D341Med (cell line): ENCODE data around the gene SLCO3A1.

Experiments used
- DNase-seq: peaks from one replicate; pipeline ENCODE4 v3.0.0; 2012; ENCODE audit warnings: low spot score

Gene SLCO3A1

DNA sequence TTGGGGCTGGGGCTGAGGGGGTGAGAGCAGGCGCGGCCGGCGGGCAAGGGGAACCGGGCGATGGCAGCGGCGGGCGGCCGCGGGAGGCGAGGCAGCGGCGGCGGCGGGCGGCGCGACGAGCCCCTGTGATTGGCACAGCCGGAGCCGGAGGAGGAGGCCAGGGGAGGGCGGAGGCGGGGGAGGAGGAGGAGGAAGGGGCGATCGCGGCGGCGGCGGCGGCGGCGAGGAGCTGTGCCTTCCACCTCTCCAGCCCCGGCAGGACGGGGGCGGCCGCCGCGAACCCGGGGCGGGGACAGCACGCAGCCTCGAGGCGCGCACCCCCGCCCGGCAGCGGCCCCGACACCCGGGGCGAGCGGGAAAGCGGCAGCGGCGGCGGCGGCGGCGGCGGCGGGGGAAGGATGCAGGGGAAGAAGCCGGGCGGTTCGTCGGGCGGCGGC lies at the start of gene SLCO3A1:
SLCO3A1 (plus strand) TSS at position 198 of the 437 bp plus-strand sequence.
- peak; percentile 84 for DNase-seq

DNA sequence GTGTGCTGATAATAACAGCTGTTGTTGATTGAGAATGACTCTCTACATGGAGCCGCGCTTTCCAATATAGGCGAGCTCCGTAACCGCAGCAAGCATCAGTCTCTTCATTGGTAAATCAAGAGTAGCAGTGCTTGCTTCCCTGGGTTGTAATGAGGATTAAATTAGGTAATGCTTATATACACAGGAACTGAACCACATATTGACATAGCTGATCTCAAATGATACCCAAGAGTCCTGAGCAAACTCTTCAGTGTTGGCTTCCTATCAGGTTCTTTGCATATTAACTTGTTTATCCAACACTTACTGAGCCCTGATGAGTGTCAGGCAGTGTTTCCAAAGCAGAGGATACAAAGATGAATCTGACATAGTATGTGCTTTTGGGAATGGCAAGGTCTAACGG lies 46.4 kb upstream of the SLCO3A1 start:
- no peak for DNase-seq

DNA sequence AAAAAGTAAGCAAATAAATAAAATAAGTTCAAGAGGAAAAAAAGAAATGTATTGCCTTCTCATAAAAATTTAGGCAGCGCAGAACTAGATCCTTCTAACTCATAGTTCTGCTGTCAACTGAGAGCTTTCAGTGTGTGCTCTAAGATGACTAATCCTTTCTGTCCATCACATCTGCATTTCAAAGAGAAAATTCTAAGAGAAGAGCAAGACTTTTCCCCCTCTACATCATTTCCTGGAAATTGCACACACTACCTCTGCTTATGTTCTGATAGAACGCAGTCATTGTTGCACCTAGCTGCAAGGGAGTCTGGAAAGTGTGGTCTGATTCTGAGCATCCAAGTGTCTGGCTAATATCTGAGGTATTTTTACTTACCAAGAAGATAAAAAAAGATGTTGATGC lies 39.6 kb upstream of the SLCO3A1 start:
- no peak for DNase-seq

DNA sequence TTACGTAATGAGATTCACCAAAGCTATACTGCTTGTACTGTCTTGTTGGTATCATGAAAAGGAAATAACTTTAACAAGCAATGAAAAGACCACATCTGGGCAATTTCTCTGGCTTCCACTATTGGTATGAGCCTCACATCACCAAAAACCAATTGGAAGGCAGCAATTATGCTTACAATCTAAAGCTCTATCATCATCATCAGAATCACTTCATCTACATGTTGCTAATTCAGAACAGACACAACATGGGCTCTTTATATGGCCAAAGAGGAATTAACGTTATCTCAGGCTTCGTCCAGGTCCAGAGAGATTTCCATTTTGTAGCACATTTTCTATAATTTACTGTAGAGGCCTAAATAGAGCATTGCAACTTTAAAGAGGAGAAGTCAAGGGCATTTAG lies 36.6 kb upstream of the SLCO3A1 start:
- no peak for DNase-seq

DNA sequence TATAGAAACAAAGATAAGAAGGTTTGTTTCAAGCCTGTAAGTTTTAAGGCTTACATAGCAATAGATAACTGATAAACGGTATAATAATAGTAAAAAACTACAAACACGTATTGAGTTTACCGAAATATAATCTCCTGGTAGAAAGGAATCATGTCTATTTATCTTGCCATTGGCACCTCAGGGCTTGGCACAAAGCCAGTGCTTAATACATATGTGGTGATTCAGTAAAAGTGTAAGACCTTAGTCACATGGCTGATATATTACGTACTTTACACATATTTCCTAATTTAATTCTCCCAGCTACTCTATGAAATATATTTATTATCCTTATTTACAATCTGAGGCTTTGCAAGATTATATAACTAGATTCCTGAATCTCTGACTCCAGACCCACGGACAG lies 32.0 kb upstream of the SLCO3A1 start:
- no peak for DNase-seq

DNA sequence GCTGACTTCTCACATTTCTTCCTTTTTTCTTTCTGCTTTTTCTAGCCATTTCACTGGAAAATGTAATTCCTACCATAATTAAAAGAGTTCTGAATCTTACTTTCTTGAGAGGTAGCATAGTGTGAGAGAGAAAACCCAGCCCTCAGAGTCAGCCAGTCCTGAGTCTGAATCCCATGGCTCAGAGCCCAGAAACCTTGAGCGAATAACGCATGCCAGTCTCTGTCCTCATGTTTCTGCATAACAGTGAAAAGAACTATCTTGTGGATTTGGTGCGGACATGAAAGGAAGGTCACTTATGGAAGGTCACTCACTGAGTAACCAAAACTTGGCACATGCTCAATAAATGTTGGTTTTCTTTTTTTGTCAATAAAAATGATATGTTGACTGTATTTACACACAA lies 29.3 kb upstream of the SLCO3A1 start:
- DNase-seq = no peak

DNA sequence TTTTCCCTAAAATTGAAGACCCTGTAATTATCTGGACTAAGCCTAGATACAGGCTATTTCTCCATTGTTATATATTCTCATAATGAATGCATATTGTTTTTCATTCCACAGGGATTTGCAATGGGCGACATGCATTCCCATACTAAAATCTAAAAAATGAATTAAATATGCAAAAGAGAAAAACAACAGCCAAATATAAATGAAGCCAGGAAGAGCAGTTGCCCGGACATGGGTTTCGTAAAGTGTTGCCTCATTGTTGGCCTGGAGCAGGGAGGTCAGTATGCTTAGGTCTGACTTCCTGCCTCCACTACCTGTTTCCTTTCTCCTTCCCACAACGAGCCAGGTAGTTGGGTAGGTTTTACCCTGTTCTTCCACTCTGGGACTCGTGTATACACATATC lies 27.1 kb upstream of the SLCO3A1 start:
- no peak for DNase-seq

DNA sequence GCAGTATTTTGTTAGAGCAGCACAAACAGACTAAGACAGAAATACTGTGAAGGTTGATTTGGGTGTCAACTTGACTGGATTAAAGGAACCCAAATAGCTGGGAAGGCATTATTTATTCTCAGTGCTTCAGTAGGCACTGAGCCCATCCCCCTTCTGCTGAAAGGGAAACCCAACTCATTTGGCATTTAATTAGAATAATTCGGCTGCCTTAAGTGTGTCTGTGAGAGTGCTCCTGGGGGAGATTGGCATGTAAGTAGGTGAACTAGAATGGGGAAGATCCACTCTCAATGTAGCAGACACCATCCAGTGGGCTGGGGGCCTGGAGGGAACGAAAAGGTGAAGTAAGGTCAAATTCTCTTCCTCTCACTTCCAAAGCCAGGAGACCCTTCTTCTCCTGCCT lies 20.5 kb upstream of the SLCO3A1 start:
- DNase-seq = no peak

DNA sequence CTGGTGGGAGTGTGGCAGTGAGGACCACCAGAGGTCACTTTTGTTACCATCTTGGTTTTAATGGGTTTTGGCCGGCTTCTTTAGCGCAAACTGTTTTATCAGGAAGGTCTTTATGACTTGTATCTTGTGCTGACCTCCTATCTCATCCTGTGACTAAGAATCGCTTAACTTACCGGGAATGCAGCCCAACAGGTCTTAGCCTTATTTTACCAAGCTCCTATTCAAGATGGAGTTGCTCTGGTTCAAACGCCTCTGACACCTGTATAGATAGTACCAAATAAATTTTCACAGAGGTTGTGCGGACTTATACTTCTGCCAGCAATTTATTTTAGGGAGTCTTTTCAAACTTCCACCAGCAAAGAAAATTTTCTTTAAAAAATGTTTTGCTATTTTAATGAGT lies 13.6 kb upstream of the SLCO3A1 start:
- DNase-seq = no peak

DNA sequence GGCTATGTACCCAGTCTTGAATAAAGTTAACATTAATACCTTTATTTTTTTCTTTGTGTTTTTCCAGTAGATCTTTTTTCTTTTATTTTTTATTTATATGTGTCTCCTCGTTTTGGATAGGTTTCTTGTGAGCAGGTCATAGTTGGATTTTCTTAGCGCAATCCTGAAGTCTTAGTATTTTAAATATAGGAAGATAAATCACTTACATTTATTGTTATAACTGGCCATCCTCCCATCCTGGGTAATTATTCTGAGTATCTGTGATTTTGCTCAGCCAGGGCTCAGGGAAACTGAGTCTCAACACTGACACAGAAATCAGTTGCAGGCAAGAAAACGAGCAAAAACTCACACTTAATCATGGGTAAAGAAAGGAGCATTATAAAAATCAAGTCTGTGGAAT lies 11.6 kb upstream of the SLCO3A1 start:
- DNase-seq = no peak

DNA sequence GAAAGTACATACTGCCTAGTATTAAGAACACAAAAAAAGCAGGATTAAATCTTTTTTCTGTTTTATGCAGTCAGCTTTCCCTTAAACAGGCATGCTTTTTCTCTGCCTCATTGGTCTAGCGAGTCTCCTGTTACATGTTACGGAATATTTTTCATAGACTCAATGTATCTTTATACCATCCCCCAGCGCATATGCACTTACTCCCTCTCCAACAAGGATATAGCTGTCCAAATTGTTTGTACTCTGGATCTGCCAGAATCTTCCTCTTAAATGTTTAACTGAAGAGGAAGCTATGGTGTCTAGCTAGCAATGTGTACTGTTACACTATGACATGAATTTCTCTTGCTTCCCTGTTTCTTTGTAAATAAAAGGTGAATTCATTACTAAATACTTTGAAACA lies 9.2 kb upstream of the SLCO3A1 start:
- DNase-seq = no peak

DNA sequence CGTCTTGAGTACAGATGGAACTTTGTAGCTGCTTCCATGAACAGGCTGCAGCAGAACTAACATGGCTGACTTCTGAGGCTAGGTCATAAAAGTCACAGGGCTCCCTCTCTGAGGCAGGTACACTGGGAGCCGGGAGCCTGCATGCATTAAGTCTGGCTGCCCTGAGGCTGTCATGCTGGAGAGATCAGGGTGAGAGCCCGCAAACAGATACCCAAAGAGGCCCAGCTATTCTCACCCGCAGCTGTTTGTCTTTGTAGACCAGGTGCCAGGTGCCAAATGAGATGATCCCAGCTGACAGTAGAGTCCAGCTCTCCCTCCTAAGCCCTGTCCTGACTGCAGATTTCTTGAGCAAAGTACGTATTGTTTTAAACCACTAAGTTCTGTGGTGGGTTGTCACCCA lies 8.6 kb upstream of the SLCO3A1 start:
- no peak for DNase-seq

DNA sequence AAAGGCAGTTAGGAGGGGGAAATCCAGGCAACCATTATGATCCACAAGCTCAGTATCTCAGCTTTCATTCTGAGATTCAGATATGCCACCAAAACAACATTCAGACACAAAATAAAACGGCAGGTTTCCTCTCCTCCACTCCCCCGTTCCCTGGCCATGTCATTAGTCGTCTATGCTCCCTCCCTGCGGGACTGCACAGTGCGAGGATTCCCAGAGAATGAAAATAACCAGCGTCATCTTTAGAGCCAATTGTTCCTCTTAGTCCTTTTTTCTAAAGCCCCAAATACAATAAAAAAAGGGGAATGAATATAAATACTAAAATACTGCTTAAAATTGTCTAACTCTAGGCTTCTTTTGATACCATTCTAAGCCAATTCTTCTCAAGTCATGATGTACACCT lies 7.8 kb upstream of the SLCO3A1 start:
- DNase-seq = no peak

DNA sequence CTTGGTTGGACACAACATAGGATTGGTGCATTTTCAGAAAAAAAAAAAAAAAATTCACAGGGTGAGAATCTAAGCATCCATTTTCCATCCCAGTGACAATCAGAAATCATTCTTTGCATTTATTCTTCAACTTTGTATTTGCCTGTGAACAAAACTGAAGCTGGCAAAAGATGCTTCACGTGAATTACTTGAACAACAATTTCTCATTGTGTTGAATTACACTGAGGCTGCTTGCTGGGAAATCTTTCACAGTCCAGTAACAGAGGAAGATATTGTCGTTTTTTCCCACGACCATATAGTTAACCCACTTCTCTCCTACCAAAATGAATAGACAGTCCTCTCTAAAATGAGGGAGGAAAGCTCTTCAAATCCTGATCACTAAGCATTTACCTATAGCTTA lies 4.3 kb upstream of the SLCO3A1 start:
- no peak for DNase-seq

DNA sequence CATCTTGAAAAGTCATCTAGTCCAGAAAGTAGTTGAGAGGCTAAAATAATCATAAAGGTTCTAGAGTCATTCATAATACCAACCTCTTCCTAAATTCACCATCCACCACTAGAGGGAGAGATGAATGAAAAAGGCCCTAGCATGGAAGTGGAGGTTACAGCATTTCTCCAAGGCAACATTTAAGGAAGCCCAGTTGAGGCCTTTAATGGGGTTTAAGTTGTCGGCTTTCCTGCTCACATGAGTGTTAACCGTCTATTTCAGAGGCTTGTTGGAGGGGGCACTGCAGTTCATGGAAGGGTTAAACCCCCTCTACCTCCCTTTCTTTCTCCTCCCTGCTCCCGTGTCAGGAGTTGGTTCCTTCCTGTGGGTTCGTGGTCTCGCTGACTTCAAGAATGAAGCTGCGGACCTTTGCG lies 3.8 kb upstream of the SLCO3A1 start:
- no peak for DNase-seq

DNA sequence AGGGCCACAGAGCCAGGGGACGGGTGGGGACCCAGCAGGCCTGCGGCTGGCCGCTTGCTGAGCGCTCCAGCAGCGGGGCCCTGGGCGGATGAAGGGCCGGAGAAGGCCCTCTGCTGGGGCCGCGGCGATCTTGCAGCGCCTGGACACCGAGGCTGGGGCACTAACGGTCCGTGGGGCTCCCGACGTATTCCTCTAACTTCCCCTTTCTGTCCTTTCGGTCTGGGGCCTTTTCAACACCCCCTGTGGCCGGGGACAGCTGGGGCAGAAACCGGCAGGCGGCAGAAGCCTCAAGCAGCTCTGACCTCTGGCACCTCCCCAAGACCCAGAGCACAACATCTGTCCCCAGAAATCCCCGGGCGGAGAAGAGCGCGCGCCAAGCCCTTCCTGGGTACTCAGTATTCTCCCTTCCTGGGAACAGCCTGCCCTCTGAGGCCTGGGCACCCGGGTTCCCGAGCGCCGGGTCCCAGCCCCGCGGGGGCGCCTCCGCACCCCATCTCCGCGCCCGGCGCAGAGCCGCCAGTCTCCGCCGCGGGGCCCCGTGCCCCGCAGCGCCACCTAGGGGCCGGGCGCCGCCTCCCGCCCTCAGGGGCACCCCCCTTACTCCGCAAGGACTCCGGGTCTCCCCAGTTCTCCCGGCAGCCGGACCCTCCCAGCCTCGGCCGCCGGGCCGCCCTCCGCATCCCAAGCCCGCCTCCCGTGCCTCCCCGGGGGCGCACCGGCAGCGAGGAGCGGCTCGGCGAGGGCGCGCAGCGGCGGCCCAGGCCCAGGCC lies 582 bp upstream of the SLCO3A1 start:
- DNase-seq = peak; percentile 90

DNA sequence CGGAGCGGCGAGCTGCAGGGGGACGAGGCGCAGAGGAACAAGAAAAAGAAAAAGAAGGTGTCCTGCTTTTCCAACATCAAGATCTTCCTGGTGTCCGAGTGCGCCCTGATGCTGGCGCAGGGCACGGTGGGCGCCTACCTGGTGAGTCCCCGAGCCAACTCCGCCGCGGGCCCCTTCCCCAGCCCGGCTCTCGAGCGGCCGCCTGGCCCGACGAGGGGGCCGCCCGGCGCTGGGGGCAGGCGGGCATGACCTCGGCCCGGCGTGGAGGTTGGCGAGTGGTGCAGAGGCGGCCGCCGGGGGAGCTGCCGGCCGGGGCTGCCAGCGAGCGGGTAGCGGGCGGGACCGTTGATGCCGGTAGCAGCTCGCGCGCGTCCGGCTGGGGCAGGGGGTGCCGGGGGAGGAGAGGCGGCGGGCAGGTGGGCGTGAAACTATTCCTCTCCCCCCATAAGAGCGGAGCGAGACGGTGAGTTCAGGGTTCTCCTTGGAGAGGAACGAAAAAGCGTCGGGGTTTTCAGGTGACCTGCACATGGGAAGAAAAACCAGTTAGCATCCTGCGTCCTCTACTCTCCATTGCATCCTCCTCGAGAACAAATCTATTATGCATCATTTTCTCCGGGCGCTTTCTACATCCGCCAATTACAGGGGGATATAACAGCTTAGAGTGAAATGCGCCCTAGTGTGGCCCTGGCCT lies 585 bp downstream of the SLCO3A1 start:
- peak; percentile 70 for DNase-seq

DNA sequence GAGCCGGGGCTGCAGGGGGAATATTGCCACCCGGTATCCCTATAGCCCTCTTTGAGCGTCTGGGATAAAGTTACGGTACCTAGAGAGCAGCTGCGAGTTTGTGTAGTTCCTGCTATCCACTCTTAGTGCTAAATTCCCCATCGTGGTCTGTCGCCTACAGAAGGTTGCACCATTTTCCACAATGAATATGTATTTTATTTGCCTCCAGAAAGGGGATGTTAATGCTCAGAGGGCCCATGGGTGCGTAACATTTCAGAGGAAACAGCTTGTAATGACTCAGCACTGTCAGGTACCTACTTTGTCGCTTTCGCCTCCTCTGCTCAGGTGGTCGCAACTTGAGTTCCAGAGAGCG lies 1.1 kb downstream of the SLCO3A1 start:
- DNase-seq = no peak

DNA sequence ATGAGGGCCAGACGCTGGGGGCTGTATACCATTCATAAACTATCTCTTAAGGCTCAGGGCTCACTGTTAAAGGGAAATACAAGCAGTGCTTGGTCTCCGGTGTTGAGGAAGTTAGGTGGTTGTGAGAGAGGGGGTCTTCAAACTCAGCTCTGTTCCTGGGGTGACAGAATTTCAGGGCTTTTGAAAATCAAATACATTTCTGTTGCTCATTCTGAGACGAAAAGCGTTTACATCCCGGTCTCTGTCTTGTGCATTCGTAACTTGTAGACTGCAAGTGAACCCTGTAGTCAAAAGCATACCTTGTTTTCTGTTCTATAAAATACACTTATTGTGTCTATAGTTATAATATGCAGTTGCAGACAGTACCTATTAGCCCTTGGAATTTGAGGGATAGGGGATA lies 1.7 kb downstream of the SLCO3A1 start:
- no peak for DNase-seq

DNA sequence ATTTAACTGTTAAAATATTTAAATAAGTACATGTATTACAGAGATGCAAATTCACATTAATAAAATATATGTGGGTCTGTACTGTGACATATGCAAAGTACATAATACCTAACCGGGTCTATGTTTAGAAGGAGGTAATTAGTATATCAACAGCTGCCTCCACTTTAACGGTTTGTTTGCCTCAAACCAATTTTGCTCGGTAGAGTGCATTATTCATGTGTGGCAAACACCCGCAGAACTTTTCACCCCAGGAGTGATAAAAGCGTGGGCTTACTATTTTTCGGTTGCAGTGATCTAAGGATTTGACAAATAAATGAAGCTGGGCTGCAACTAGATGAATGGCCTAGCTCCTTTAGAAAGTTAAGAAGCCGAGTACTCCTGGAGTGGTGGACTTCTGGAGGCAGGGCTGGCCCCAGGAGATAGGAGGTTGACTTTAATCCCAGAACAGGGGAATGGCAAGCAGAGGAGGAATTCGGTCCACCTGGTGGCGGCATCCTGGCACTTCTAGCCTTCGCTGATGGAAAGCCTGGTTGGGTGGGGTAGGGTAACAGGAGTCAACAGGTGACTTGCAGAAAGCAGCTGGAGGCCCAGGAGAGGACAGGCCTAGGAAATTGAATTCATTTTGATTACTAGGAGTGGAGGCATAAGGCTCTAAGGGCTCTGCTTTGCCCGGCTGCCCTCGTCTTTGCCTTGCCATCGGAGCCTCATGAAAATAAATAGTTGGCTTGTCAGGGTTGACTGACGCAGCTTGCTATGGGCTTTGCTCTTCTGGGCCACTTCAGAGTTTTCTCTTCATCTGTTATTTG lies 2.4 kb downstream of the SLCO3A1 start:
- peak; percentile 33 for DNase-seq

DNA sequence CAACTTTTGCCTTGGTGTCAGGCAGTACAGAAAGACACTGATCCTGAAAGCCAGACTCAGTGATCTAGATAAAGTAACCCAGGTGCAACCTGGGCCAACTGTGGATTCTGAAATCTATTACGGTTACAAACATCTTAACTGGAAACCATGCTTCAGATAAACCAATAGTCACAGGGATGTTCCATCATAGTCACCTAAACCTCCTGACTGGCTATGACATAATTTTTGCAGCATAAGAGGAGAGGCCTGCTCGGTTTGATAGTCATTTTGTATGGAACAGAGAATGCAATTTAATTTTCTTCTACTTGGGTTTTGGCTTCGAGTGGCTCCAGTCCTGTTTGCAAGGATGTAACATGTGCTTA lies 3.7 kb downstream of the SLCO3A1 start:
- no peak for DNase-seq

DNA sequence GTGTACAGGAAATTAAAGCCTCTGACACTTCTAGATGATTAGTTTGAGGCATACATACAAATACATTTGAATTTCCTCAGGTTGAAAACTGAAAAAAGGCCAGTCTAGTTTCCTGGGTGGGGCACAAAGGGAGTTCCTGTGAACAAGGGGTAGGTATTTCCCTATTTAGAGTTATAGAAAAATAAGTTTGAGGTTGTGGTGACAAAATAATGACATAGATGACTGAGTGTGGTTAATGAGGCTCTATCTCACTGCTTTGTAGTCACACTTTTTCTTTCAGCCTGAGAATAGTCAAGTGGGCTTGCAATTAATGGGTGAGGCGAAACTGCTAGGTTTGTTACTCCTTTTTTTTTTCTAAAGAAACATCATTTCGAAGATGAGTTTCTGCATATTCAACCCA lies 4.3 kb downstream of the SLCO3A1 start:
- DNase-seq = no peak

DNA sequence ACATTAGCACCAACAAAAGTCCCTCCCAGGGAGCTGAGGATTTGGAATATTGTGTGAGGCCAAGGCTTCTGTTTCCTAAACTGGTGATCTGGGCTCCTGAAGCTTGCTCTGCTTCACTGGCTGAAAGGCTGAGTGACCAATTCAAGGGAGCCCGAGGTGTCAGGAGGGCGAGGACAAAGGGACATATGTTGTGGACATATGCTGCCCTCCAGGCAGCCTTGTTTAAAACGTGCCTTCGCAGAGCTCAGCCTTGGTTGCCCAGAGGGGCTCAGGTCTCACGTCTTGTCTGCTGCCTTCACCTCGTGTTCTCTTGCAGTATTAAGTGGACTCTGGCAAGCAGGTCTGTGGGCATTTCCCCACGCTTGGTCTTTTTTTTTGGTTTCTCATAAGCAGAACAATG lies 7.0 kb downstream of the SLCO3A1 start:
- no peak for DNase-seq
